Stimulated activated naive CD4-positive, alpha-beta T cell (primary cell): Measurements from ENCODE around the gene PAPOLA.
"Not testable (repeated sequence)": the region's sequence is repeated elsewhere in the genome, so short reads cannot be mapped to it uniquely, and the experiment has no call there.

ENCODE experiments used
- DNase-seq, 6 experiments: peaks; one replicate each; lab custom pipeline; 2025; lab: John Stamatoyannopoulos, UW

The PAPOLA gene

GRCh38 chr14:96501740-96502620 lies at the start of gene PAPOLA:
Gene PAPOLA (plus strand): TSS chr14:96502382. CDS start chr14:96502593, 211 bp downstream.
- peak; percentile 91 to 94 (median 92) for DNase-seq

GRCh38 chr14:96452684-96453083 lies 49.5 kb upstream of the PAPOLA start:
- no peak for DNase-seq

- DNase-seq, result no peak
These were observed 46.6 kb upstream of the PAPOLA start for GRCh38 chr14:96455588-96455987.

- DNase-seq, result no peak
These were observed 42.3 kb upstream of the PAPOLA start for GRCh38 chr14:96459851-96460250.

GRCh38 chr14:96461950-96462798 lies 40.0 kb upstream of the PAPOLA start:
- DNase-seq, result no peak

- DNase-seq, result no peak
These were observed 38.0 kb upstream of the PAPOLA start for GRCh38 chr14:96464136-96464535.

- DNase-seq, result no peak
These were observed 35.3 kb upstream of the PAPOLA start for GRCh38 chr14:96466918-96467317.

GRCh38 chr14:96470331-96470730 lies 31.9 kb upstream of the PAPOLA start:
- no peak for DNase-seq

GRCh38 chr14:96470967-96471366 lies 31.2 kb upstream of the PAPOLA start:
- not testable (repeated sequence) for DNase-seq

- no peak for DNase-seq
These were observed 24.1 kb upstream of the PAPOLA start for GRCh38 chr14:96478119-96478518.

- DNase-seq, result no peak
These were observed 22.6 kb upstream of the PAPOLA start for GRCh38 chr14:96479435-96480146.

- no peak for DNase-seq
These were observed 20.4 kb upstream of the PAPOLA start for GRCh38 chr14:96481731-96482314.

- DNase-seq, result no peak
These were observed 19.2 kb upstream of the PAPOLA start for GRCh38 chr14:96482986-96483385.

- no peak for DNase-seq
These were observed 17.8 kb upstream of the PAPOLA start for GRCh38 chr14:96484399-96484798.

- no peak for DNase-seq
These were observed 15.5 kb upstream of the PAPOLA start for GRCh38 chr14:96486705-96487104.

- DNase-seq, result no peak
These were observed 12.9 kb upstream of the PAPOLA start for GRCh38 chr14:96489327-96489726.

GRCh38 chr14:96493178-96493577 lies 9.0 kb upstream of the PAPOLA start:
- no peak for DNase-seq

- no peak for DNase-seq
These were observed 7.9 kb upstream of the PAPOLA start for GRCh38 chr14:96494331-96494730.

- no peak for DNase-seq
These were observed 5.1 kb upstream of the PAPOLA start for GRCh38 chr14:96497087-96497486.

GRCh38 chr14:96497586-96497985 lies 4.6 kb upstream of the PAPOLA start:
- no peak for DNase-seq

- DNase-seq, result peak in 1 of 6 experiments; percentile 35
These were observed 904 bp upstream of the PAPOLA start for GRCh38 chr14:96501217-96501739.
